HepG2 (cell line): ENCODE results near the gene DYRK1B.

Source experiments
- BHLHE40 ChIP-seq: IDR thresholded peaks from 2 replicates; pipeline ENCODE4 v1.6.1; 2011; ENCODE audit warnings: low read length, improper control_type of control experiment
- EZH2 ChIP-seq: conservative IDR thresholded peaks from 2 replicates; pipeline ENCODE4 v1.6.1; 2012; ENCODE audit warnings: mild to moderate bottlenecking, low read depth, low read length, moderate library complexity
- FOXK1 ChIP-seq: sonication (generic); formaldehyde crosslinking; IDR thresholded peaks from 2 replicates; pipeline ENCODE4 v1.4.0; 2020; ENCODE audit warnings: low read depth, missing genetic modification reagents, borderline replicate concordance
- HOXA7 ChIP-seq: sonication (generic); formaldehyde crosslinking; IDR thresholded peaks from 2 replicates; pipeline ENCODE4 v1.8.1; 2022; ENCODE audit warnings: mild to moderate bottlenecking, missing genetic modification reagents, moderate library complexity
- POLR2A ChIP-seq, 2 experiments: IDR thresholded peaks; 2 replicates each; pipeline ENCODE4 v1.6.1; 2011; ENCODE audit warnings: low read depth in 2 of 2, low read length in 2 of 2, mild to moderate bottlenecking in 1 of 2, moderate library complexity in 1 of 2; ENCODE audit not compliant: insufficient read depth in 1 of 2
- RAD51 ChIP-seq: fragments of 450-650 bp; IDR thresholded peaks from 2 replicates; pipeline ENCODE4 v1.6.1; 2016; ENCODE audit warnings: borderline replicate concordance
- SUZ12 ChIP-seq: fragments of 150-350 bp; IDR thresholded peaks from 2 replicates; pipeline ENCODE4 v1.6.1; 2014; ENCODE audit warnings: low read depth, low read length
- ZNF510 ChIP-seq: sonication (generic); formaldehyde crosslinking; IDR thresholded peaks from 2 replicates; pipeline ENCODE4 v1.4.0; 2020; ENCODE audit warnings: low read depth, mild to moderate bottlenecking, missing genetic modification reagents
- ZNF546 ChIP-seq: sonication (generic); formaldehyde crosslinking; conservative IDR thresholded peaks from 2 replicates; pipeline ENCODE4 v1.8.1; 2023; ENCODE audit warnings: mild to moderate bottlenecking, missing genetic modification reagents
- ZNF558 ChIP-seq: sonication (generic); formaldehyde crosslinking; IDR thresholded peaks from 2 replicates; pipeline ENCODE4 v1.9.0; 2022; ENCODE audit warnings: mild to moderate bottlenecking, missing genetic modification reagents, borderline replicate concordance
- ZNF589 ChIP-seq: sonication (generic); formaldehyde crosslinking; conservative IDR thresholded peaks from 2 replicates; pipeline ENCODE4 v1.8.0; 2022; ENCODE audit warnings: mild to moderate bottlenecking, moderate library complexity, missing genetic modification reagents
- TF ChIP-seq, protein P1 (sequence below): sonication (generic); formaldehyde crosslinking; IDR thresholded peaks from 2 replicates; pipeline ENCODE4 v1.5.0; 2020; ENCODE audit warnings: mild to moderate bottlenecking, missing genetic modification reagents, moderate library complexity
- TF ChIP-seq, protein P2 (sequence below): IDR thresholded peaks from 2 replicates; pipeline ENCODE4 v1.6.1; 2016; ENCODE audit warnings: missing biosample characterization, missing genetic modification reagents, low read depth

DNA sequence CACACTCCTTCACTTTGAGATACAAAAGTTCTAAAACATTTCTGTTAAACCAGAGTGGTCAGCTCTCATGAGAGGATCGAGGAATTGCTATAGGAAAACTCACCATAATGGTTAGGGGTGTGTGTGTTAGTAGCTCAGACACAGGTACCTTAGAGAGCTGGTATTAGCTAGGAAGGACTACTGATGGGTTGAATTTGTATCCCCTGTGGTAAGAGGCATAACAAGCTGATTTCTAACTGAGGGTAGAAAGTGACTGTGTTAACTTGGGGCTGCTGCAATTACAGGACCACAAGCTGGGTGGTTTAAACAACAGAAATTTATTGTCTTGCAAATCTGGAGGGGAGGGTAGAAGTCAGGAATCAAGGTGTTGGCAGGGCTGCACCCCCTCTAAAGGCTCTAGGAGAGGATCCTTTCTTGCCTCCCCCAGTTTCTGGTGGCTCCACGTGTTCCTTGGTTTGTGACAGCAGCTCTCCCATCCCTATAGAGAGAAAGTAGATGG is 37.9 kb downstream of the DYRK1B start:
- TF ChIP-seq, protein P1, sequence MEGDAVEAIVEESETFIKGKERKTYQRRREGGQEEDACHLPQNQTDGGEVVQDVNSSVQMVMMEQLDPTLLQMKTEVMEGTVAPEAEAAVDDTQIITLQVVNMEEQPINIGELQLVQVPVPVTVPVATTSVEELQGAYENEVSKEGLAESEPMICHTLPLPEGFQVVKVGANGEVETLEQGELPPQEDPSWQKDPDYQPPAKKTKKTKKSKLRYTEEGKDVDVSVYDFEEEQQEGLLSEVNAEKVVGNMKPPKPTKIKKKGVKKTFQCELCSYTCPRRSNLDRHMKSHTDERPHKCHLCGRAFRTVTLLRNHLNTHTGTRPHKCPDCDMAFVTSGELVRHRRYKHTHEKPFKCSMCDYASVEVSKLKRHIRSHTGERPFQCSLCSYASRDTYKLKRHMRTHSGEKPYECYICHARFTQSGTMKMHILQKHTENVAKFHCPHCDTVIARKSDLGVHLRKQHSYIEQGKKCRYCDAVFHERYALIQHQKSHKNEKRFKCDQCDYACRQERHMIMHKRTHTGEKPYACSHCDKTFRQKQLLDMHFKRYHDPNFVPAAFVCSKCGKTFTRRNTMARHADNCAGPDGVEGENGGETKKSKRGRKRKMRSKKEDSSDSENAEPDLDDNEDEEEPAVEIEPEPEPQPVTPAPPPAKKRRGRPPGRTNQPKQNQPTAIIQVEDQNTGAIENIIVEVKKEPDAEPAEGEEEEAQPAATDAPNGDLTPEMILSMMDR (CRISPR knock-in tag): no peak
- TF ChIP-seq ZNF510 (CRISPR knock-in tag) (no peak), ZNF546 (no peak), HOXA7 (CRISPR knock-in tag) (no peak), ZNF589 (CRISPR knock-in tag) (no peak), ZNF558 (CRISPR knock-in tag) (no peak), EZH2 (no peak), FOXK1 (CRISPR knock-in tag) (no peak), SUZ12 (no peak), BHLHE40 (no peak), RAD51 (no peak), POLR2A (IDR thresholded peaks at IDR 0.05; ENCODE audit: insufficient read depth in 1 of 2, low read depth in 2 of 2, low read length in 2 of 2) (no peak)
- TF ChIP-seq, protein P2, sequence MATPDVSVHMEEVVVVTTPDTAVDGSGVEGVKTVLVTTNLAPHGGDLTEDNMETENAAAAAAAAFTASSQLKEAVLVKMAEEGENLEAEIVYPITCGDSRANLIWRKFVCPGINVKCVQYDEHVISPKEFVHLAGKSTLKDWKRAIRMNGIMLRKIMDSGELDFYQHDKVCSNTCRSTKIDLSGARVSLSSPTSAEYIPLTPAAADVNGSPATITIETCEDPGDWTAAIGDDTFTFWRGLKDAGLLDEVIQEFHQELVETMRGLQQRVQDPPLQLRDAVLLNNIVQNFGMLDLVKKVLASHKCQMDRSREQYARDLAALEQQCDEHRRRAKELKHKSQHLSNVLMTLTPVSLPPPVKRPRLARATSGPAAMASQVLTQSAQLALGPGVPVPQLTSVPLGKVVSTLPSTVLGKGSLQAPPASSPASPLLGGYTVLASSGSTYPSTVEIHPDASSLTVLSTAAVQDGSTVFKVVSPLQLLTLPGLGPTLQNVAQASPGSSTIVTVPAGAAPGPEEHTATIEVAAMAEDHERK (CRISPR knock-in tag): no peak
